Right atrium auricular region (tissue), 2 donors: ENCODE measurements around the gene GRM4. TPM values are rescaled to one million over a fixed set of nuclear protein-coding genes. Genes with fewer than 3 reads are reported as not detected.

ENCODE experiments used
- DNase-seq: peaks from one replicate; pipeline ENCODE4 v3.0.0-alpha.2; 2019; ENCODE audit warnings: low spot score
- H3K27ac ChIP-seq, 2 donors: fragments of 200-600 bp; sonication (generic); 1 replicate in 1 of 2; 2 replicates in 1 of 2; pipeline ENCODE4 v1.5.1; 2016 to 2019
- H3K27me3 ChIP-seq, 2 donors: fragments of 200-600 bp; sonication (generic); one replicate each; pipeline versions ENCODE4 v1.5.1 to v1.6.0; 2017 to 2019
- H3K36me3 ChIP-seq: fragments of 200-600 bp; sonication (generic); one replicate; pipeline ENCODE4 v1.5.1; 2016
- H3K4me1 ChIP-seq, 2 donors: fragments of 200-600 bp; sonication (generic); one replicate each; pipeline versions ENCODE4 v1.5.1 to v1.6.0; 2017 to 2019
- H3K4me3 ChIP-seq, 2 donors: fragments of 200-600 bp; sonication (generic); 1 replicate in 1 of 2; 2 replicates in 1 of 2; pipeline ENCODE4 v1.5.1; 2017 to 2019; ENCODE audit warnings: mild to moderate bottlenecking in 1 of 2, moderate library complexity in 1 of 2
- H3K9me3 ChIP-seq, 2 donors: fragments of 200-600 bp; sonication (generic); one replicate each; pipeline ENCODE4 v1.5.1; 2019
- total RNA-seq, 2 donors: library from RNA; depleted of rRNA; stranded (reverse); fragments of >200 nt; gene quantifications; one replicate each; pipeline ENCODE4 v1.1.0, GENCODE V29; 2016
- TF ChIP-seq, protein P1 (sequence below), 2 donors: fragments of 200-600 bp; sonication (generic); IDR thresholded peaks; one replicate each; pipeline ENCODE4 v1.5.1; 2019; ENCODE audit warnings: antibody characterized with exemption in 2 of 2

Gene GRM4
- total RNA-seq, 2 donors from 2014 or later, result not detected

DNA sequence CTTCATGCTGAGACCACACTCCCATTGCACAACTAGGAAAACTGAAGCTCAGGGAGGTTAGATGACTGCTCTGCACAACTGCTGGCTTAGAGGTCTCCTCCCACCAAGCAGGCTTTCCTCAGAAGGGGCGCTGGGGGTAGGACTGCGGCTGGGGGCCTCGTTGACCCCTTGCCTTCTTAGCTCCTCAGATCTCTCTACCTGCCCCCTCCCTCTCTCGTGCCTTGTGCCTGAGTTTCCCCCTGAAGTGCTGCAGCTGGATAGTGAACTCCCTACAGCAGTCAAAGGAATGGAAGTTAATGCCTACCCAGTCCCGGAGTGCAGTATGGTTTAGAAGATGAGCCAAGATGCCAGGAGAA lies 149.8 kb downstream of the GRM4 start:
- H3K9me3 ChIP-seq, result no peaks in the 10 kb centered on the region
- H3K36me3 ChIP-seq, result no peaks in the 10 kb centered on the region
- H3K27me3 ChIP-seq, result no peaks in the 10 kb centered on the region
- no peaks in the 10 kb centered on the region for H3K4me1 ChIP-seq
- TF ChIP-seq, protein P1, sequence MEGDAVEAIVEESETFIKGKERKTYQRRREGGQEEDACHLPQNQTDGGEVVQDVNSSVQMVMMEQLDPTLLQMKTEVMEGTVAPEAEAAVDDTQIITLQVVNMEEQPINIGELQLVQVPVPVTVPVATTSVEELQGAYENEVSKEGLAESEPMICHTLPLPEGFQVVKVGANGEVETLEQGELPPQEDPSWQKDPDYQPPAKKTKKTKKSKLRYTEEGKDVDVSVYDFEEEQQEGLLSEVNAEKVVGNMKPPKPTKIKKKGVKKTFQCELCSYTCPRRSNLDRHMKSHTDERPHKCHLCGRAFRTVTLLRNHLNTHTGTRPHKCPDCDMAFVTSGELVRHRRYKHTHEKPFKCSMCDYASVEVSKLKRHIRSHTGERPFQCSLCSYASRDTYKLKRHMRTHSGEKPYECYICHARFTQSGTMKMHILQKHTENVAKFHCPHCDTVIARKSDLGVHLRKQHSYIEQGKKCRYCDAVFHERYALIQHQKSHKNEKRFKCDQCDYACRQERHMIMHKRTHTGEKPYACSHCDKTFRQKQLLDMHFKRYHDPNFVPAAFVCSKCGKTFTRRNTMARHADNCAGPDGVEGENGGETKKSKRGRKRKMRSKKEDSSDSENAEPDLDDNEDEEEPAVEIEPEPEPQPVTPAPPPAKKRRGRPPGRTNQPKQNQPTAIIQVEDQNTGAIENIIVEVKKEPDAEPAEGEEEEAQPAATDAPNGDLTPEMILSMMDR (IDR thresholded peaks at IDR 0.05), result no peak
- no peak overlapping the region for H3K27ac ChIP-seq
- DNase-seq, result no peak
- no peak overlapping the region for H3K4me3 ChIP-seq

DNA sequence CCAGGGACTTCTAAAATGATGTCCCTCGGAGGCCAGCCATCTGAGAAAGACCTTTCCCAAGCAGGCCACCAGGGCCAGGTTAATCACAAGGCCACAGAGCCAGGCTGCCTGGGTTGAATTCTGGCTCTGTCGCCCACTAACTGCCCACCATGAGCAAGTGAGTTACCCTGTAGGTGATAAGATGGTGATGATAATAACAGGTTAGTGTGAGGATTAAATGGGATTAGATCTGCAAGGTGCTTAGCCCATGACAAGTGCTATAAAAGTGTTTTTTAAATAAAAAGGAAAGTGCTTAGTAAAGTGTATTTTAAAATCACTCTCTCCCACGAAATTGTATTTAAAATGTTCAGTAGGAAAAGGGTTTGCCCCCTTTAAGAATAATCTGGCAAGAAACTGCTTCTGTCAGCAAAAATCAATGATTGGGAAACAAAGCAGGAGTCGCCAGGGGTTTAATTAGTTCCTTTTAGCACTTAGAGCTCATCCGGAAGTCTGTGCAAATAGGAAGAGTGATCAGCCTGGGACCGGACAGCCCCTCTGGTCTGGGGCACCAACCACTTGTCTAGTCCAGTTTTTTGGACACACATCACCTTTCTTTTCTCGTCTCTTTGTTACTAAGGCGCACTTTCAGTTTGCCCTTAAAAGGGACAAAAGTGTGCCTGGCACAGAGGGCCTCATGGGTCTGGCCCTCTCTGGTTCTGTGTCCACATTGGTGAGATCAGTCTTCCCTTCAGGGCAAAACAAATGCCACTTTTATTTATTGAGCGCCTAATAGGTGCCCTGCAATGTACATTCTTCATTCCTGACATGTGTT lies 150.4 kb downstream of the GRM4 start:
- TF ChIP-seq, protein P1 (IDR thresholded peaks at IDR 0.05), result no peak
- no peaks in the 10 kb centered on the region for H3K9me3 ChIP-seq
- no peak for DNase-seq
- no peak overlapping the region for H3K4me3 ChIP-seq
- H3K27me3 ChIP-seq, result no peaks in the 10 kb centered on the region
- no peaks in the 10 kb centered on the region for H3K36me3 ChIP-seq
- no peak overlapping the region for H3K27ac ChIP-seq
- no peaks in the 10 kb centered on the region for H3K4me1 ChIP-seq

DNA sequence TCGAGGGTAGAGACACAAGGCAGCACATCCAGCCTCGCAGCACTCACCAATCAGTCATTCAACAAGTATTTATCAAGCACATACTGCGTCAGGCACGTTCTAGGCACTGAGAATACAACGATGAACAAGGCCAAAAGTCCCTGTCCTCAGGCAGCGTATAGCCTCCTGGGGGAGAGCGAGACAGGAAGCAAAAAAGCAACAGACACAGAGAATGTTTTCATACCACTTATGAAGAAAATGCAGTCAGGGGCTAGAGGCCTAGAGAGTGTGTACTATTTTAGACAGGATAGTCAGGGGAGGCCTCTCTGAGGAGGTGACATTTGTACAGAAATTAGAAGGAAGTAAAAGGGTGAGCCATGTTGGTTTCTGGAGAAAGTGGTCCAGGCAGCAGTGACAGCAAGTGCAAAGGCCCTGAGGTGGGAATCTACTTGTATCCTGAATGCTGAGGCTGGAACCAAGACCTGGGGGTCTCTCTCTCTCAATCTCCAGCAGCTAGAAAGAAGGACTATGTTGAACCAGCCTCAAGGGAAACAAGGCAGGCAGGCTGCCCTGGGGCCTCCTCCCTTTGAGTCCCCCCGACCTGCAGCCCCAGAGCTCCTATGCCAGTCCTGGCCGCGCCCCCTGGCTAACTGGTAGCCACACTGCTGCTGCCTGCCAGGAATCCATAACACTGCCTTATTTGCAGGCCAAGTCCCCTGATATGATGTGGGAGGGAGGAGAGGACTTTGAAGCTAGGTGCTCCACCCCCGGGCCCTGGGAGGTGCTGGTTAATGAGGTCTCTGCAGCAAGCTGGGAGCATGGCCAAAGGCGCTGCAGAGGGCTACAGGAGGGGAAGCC lies 151.2 kb downstream of the GRM4 start:
- H3K36me3 ChIP-seq, result no peaks in the 10 kb centered on the region
- DNase-seq, result no peak
- no peaks in the 10 kb centered on the region for H3K9me3 ChIP-seq
- H3K27ac ChIP-seq, result no peak overlapping the region
- no peaks in the 10 kb centered on the region for H3K4me1 ChIP-seq
- H3K27me3 ChIP-seq, result no peaks in the 10 kb centered on the region
- TF ChIP-seq, protein P1 (IDR thresholded peaks at IDR 0.05), result no peak
- H3K4me3 ChIP-seq, result no peak overlapping the region

DNA sequence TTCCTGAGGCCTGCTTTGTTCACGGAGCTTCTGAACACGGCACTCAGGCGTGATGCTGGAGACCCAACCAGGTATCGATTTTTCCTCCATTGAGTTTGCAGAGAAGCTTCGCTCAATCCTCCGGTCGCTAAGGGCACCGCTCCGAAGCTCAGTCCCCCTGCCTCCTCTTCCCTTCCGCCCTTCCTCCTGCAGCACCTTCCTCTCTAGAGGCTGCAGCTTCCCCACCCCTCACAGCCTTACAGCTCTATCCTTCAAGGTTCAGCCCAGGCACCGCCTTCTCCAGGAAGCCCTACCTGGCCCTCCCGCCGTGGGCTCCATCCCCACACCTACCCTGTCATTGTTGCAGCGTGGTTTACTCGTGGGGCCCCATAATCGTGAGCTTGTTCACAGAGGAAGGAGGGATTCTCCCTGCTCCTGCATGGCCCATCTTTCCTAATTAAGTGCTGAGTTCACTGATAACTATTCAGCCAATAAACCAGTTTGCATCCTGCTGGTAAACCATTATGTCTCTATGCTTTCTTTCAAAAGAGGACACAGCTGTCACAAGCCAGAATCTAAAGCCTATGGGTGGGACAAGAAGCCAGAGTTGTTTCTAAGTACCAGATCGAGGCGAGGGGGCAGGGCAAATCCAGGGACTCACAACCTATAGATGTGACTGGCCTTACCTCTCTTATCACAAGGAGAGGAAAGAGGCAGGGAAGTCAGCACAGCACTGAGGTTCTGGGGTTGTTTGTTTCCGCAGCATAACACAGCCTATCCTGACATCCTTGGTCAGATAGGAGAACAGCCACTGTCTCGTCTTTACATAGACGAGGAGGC lies 152.0 kb downstream of the GRM4 start:
- Histone ChIP-seq H3K27me3 (no peaks in the 10 kb centered on the region), H3K4me3 (no peak overlapping the region), H3K4me1 (no peaks in the 10 kb centered on the region), H3K9me3 (no peaks in the 10 kb centered on the region), H3K27ac (no peak overlapping the region), H3K36me3 (no peaks in the 10 kb centered on the region)
- TF ChIP-seq, protein P1 (IDR thresholded peaks at IDR 0.05), result no peak
- no peak for DNase-seq

DNA sequence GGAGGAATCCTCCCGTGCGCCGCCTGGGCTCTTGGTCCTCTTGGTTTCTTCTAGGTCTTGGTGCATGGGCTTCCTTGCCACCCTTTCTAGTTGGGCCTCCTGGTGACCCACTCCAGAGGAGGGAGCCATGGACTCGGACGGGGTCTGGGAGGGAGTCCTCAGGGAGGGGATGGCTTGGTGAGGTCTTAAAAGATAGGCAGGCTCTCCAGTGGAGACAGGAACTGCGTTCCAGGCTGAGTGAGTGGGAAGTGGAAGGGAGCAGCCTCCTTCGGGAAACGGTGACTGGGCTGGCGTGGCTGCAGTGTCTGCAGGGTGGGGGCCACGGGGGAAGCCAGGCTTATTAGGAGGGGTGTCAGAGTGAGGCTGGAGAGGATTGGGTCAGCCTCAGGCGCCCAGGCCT lies 152.8 kb downstream of the GRM4 start:
- Histone ChIP-seq H3K4me1 (no peaks in the 10 kb centered on the region), H3K36me3 (no peaks in the 10 kb centered on the region), H3K27ac (no peak overlapping the region), H3K4me3 (no peak overlapping the region), H3K27me3 (no peaks in the 10 kb centered on the region), H3K9me3 (no peaks in the 10 kb centered on the region)
- no peak for DNase-seq
- TF ChIP-seq, protein P1 (IDR thresholded peaks at IDR 0.05), result no peak
